K562 (cell line): ENCODE results near the gene KANK4.

ENCODE experiments used
- ELF4 ChIP-seq: fragments of 450-650 bp; formaldehyde crosslinking; IDR thresholded peaks from 2 replicates; pipeline ENCODE4 v1.4.0; 2022; ENCODE audit warnings: missing genetic modification characterization
- EZH2 ChIP-seq: IDR thresholded peaks from 2 replicates; pipeline ENCODE4 v1.6.1; 2012; ENCODE audit warnings: low read depth, mild to moderate bottlenecking, inconsistent platforms, low read length, borderline replicate concordance
- FOXP1 ChIP-seq: sonication (generic); formaldehyde crosslinking; IDR thresholded peaks from 2 replicates; pipeline ENCODE4 v1.8.0; 2022; ENCODE audit warnings: mild to moderate bottlenecking, missing genetic modification reagents
- JUND ChIP-seq, 2 experiments: IDR thresholded peaks; 2 replicates in 1 of 2; 3 replicates in 1 of 2; pipeline ENCODE4 v1.6.1; 2011; ENCODE audit warnings: borderline replicate concordance in 2 of 2, low read depth in 2 of 2, low read length in 2 of 2, improper control_type of control experiment in 1 of 2, missing biosample characterization in 1 of 2, missing genetic modification characterization in 1 of 2, missing genetic modification reagents in 1 of 2
- RNF2 ChIP-seq: sonication (generic); IDR thresholded peaks from 2 replicates; pipeline ENCODE4 v1.6.1; 2016
- SMAD1 ChIP-seq: fragments of 150-350 bp; IDR thresholded peaks from 2 replicates; pipeline ENCODE4 v1.6.1; 2014; ENCODE audit warnings: low read length, low read depth; ENCODE audit not compliant: partially characterized antibody
- TCF7L2 ChIP-seq: fragments of 150-350 bp; IDR thresholded peaks from 2 replicates; pipeline ENCODE4 v1.6.1; 2016; ENCODE audit warnings: low read depth, mild to moderate bottlenecking, low read length, moderate library complexity
- ZNF143 ChIP-seq: sonication (generic); formaldehyde crosslinking; IDR thresholded peaks from 2 replicates; pipeline ENCODE4 v1.9.0; 2022; ENCODE audit warnings: mild to moderate bottlenecking, missing genetic modification reagents
- ZNF431 ChIP-seq: sonication (generic); formaldehyde crosslinking; IDR thresholded peaks from 2 replicates; pipeline ENCODE4 v1.8.0; 2022; ENCODE audit warnings: mild to moderate bottlenecking, missing genetic modification reagents
- ZZZ3 ChIP-seq: fragments of 450-650 bp; IDR thresholded peaks from 2 replicates; pipeline ENCODE4 v1.6.1; 2016; ENCODE audit warnings: antibody characterized with exemption, mild to moderate bottlenecking, moderate library complexity
- TF ChIP-seq, protein P1 (sequence below), 3 experiments: IDR thresholded peaks in 2 of 3; conservative IDR thresholded peaks in 1 of 3; 2 replicates each; pipeline ENCODE4 v1.5.1; 2011 to 2012; ENCODE audit warnings: low read length in 3 of 3, mild to moderate bottlenecking in 3 of 3, control low read depth in 2 of 3, improper control_type of control experiment in 1 of 3, inconsistent platforms in 1 of 3, low read depth in 1 of 3, mixed read lengths in 1 of 3, moderate library complexity in 1 of 3; ENCODE audit not compliant: insufficient read depth in 2 of 3

DNA sequence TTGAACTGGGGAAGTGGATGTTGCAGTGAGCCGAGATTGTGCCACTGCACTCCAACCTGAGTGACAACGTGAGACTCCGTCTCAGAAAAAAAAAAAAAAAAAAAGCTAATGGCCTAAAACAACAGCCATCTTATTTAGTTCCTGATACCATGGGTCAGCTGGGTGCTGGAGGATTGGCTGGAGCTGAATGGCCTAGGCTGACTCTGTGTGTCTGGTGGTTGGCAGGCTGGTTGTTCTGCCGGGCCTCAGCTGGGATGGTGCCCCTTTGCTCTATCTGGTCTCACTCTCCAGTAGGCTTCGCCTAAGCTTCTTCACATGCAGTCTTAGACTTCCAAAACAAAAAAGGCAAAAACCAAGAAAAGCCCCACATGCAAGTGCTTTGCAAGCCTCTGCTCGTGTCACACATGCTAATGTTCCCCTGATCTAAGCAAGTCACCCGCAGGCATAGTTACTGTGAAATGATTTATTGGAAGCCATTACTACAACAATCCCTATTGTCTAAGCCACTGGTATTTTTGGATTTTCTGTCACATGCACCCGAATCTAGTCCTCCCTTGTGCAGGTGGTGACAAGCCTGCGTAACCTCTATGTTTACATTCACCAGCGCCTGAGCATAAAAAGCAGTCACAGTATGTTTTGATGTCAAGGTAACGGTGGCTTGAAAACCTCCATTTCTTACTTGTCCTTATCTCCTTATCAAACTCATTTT is 39.6 kb upstream of the KANK4 start:
- TF ChIP-seq FOXP1 (no peak), RNF2 (no peak), ELF4 (no peak), ZNF143 (CRISPR knock-in tag) (no peak), EZH2 (no peak), JUND (IDR thresholded peaks at IDR 0.05; ENCODE audit: borderline replicate concordance, low read depth, low read length) (no peak), JUND (tag; IDR thresholded peaks at IDR 0.05; ENCODE audit: borderline replicate concordance, low read depth, low read length) (no peak), TCF7L2 (no peak), ZNF431 (CRISPR knock-in tag) (no peak), ZZZ3 (no peak), SMAD1 (no peak)
- TF ChIP-seq, protein P1, sequence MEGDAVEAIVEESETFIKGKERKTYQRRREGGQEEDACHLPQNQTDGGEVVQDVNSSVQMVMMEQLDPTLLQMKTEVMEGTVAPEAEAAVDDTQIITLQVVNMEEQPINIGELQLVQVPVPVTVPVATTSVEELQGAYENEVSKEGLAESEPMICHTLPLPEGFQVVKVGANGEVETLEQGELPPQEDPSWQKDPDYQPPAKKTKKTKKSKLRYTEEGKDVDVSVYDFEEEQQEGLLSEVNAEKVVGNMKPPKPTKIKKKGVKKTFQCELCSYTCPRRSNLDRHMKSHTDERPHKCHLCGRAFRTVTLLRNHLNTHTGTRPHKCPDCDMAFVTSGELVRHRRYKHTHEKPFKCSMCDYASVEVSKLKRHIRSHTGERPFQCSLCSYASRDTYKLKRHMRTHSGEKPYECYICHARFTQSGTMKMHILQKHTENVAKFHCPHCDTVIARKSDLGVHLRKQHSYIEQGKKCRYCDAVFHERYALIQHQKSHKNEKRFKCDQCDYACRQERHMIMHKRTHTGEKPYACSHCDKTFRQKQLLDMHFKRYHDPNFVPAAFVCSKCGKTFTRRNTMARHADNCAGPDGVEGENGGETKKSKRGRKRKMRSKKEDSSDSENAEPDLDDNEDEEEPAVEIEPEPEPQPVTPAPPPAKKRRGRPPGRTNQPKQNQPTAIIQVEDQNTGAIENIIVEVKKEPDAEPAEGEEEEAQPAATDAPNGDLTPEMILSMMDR (IDR thresholded peaks at IDR 0.05 in 2 of 3, conservative IDR thresholded peaks at IDR 0.05 in 1 of 3; ENCODE audit: insufficient read depth in 2 of 3, low read depth in 1 of 3, low read length in 3 of 3) = no peak
